Measurements from ENCODE around the gene FRMD5.
A peak's percentile ranks its signal among the peaks of the same experiment; 100 is the strongest.

Gene FRMD5

GRCh38 chr15:43908516-43909050 lies 286.5 kb downstream of the FRMD5 start:
- H3K4me3 ChIP-seq (IDR thresholded peaks at IDR 0.05; ENCODE audit: insufficient read depth, low read depth, low read length) = no peak overlapping the region
- H3K4me1 ChIP-seq (ENCODE audit: low read depth, poor library complexity, severe bottlenecking) = peaks cover 8% of the 10 kb centered on the region
- H2AFZ ChIP-seq (ENCODE audit: low read depth) = no peak overlapping the region
- no peaks in the 10 kb centered on the region for H4K20me1 ChIP-seq (ENCODE audit: insufficient read depth)
- TF ChIP-seq CTCF (conservative IDR thresholded peaks at IDR 0.05; ENCODE audit: low read depth, low read length) = no peak
- no peak overlapping the region for H3K27ac ChIP-seq
- no peaks in the 10 kb centered on the region for H3K27me3 ChIP-seq (ENCODE audit: insufficient read depth, low read depth)
- no peak overlapping the region for H3K9ac ChIP-seq
- no peak overlapping the region for H3K4me2 ChIP-seq
- no peaks in the 10 kb centered on the region for H3K36me3 ChIP-seq (ENCODE audit: insufficient read depth)
- no peaks in the 10 kb centered on the region for H3K79me2 ChIP-seq (ENCODE audit: insufficient read depth, low read depth)

- no peaks in the 10 kb centered on the region for H3K36me3 ChIP-seq (ENCODE audit: insufficient read depth)
- H2AFZ ChIP-seq (ENCODE audit: low read depth) = no peak overlapping the region
- H3K27me3 ChIP-seq (ENCODE audit: insufficient read depth, low read depth) = no peaks in the 10 kb centered on the region
- no peak overlapping the region for H3K4me2 ChIP-seq
- no peak overlapping the region for H3K9ac ChIP-seq
- no peak for TF ChIP-seq CTCF (conservative IDR thresholded peaks at IDR 0.05; ENCODE audit: low read depth, low read length)
- no peak overlapping the region for H3K27ac ChIP-seq
- H3K4me1 ChIP-seq (ENCODE audit: low read depth, poor library complexity, severe bottlenecking) = peaks cover 9% of the 10 kb centered on the region
- H3K79me2 ChIP-seq (ENCODE audit: insufficient read depth, low read depth) = no peaks in the 10 kb centered on the region
- H4K20me1 ChIP-seq (ENCODE audit: insufficient read depth) = no peaks in the 10 kb centered on the region
- H3K4me3 ChIP-seq (IDR thresholded peaks at IDR 0.05; ENCODE audit: insufficient read depth, low read depth, low read length) = no peak overlapping the region
These were observed 289.3 kb downstream of the FRMD5 start for GRCh38 chr15:43905755-43906154.

GRCh38 chr15:43903864-43904290 lies 291.2 kb downstream of the FRMD5 start:
- H3K36me3 ChIP-seq (ENCODE audit: insufficient read depth) = no peaks in the 10 kb centered on the region
- peaks cover 9% of the 10 kb centered on the region for H3K4me1 ChIP-seq (ENCODE audit: low read depth, poor library complexity, severe bottlenecking)
- no peak overlapping the region for H3K4me3 ChIP-seq (IDR thresholded peaks at IDR 0.05; ENCODE audit: insufficient read depth, low read depth, low read length)
- TF ChIP-seq CTCF (conservative IDR thresholded peaks at IDR 0.05; ENCODE audit: low read depth, low read length) = peak; percentile 98
- H3K79me2 ChIP-seq (ENCODE audit: insufficient read depth, low read depth) = no peaks in the 10 kb centered on the region
- no peaks in the 10 kb centered on the region for H3K27me3 ChIP-seq (ENCODE audit: insufficient read depth, low read depth)
- H3K27ac ChIP-seq = no peak overlapping the region
- H3K4me2 ChIP-seq = 0 out of 2 replicates have a peak overlapping the region, but pooled peaks have one; percentile 14
- H3K9ac ChIP-seq = no peak overlapping the region
- H4K20me1 ChIP-seq (ENCODE audit: insufficient read depth) = no peaks in the 10 kb centered on the region
- H2AFZ ChIP-seq (ENCODE audit: low read depth) = peak overlapping the region; percentile 25; the same call in 1 of the 2 replicates

- H3K4me1 ChIP-seq (ENCODE audit: low read depth, poor library complexity, severe bottlenecking) = peaks cover 9% of the 10 kb centered on the region
- H3K9ac ChIP-seq = no peak overlapping the region
- no peak overlapping the region for H3K4me3 ChIP-seq (IDR thresholded peaks at IDR 0.05; ENCODE audit: insufficient read depth, low read depth, low read length)
- H2AFZ ChIP-seq (ENCODE audit: low read depth) = no peak overlapping the region
- no peak for TF ChIP-seq CTCF (conservative IDR thresholded peaks at IDR 0.05; ENCODE audit: low read depth, low read length)
- H3K36me3 ChIP-seq (ENCODE audit: insufficient read depth) = no peaks in the 10 kb centered on the region
- no peaks in the 10 kb centered on the region for H3K27me3 ChIP-seq (ENCODE audit: insufficient read depth, low read depth)
- no peaks in the 10 kb centered on the region for H3K79me2 ChIP-seq (ENCODE audit: insufficient read depth, low read depth)
- H3K27ac ChIP-seq = no peak overlapping the region
- no peak overlapping the region for H3K4me2 ChIP-seq
- H4K20me1 ChIP-seq (ENCODE audit: insufficient read depth) = no peaks in the 10 kb centered on the region
These were observed 293.6 kb downstream of the FRMD5 start for GRCh38 chr15:43901495-43901894.
